Activated naive CD8-positive, alpha-beta T cell (primary cell): ENCODE results near the gene KRTAP10-7.
"Not testable (repeated sequence)": the region's sequence is repeated elsewhere in the genome, so short reads cannot be mapped to it uniquely, and the experiment has no call there.

Source experiments
- H3K27ac Mint-ChIP-seq: one replicate; pipeline ENCODE4 v1.8.0; 2021; ENCODE audit warnings: mixed read lengths
- H3K27me3 Mint-ChIP-seq: one replicate; pipeline ENCODE4 v1.8.0; 2021; ENCODE audit warnings: mixed read lengths
- H3K36me3 Mint-ChIP-seq: one replicate; pipeline ENCODE4 v1.8.0; 2021; ENCODE audit warnings: mixed read lengths
- H3K4me1 Mint-ChIP-seq: one replicate; pipeline ENCODE4 v1.8.0; 2021; ENCODE audit warnings: low read depth, mixed read lengths
- H3K4me3 Mint-ChIP-seq: one replicate; pipeline ENCODE4 v1.8.0; 2021; ENCODE audit warnings: mild to moderate bottlenecking, mixed read lengths
- H3K9me3 Mint-ChIP-seq: one replicate; pipeline ENCODE4 v1.8.0; 2021; ENCODE audit warnings: low read depth, mixed read lengths

Gene KRTAP10-7

DNA sequence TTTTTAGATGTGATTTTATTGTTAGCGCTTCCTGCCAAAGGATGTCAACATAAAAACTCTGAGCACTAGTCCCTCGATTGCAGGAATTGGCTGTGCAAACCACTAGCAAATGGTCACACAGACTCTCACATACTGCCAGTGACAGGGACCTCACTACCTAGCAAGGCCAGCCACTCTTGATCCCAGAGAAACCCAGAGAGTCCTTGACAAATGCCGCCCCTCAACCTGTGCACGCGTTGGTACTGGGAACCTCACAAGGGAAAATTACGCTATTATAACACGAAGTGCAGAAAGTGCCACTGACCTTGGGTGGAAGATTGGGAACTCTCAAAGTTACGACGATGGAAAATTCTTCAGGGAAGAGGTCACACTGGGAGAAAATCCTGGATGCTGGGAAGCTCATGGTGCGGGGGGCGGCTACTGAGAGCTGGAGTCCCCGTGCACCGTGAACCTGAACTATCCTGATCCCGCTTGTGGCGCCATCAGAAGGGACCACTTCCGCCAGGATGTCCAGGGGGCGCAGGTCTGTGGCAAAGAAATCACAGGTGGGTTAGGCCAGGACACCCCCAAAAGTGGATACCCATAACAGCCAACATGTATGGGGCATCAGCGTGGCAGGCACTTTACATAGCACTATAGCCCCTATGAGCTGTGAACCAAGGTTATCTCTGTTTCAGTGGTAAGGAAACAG, 32.8 kb upstream of the KRTAP10-7 start:
- H3K9me3 Mint-ChIP-seq, result peaks cover 5% of the 10 kb centered on the region
- H3K4me3 Mint-ChIP-seq, result no peak overlapping the region
- H3K4me1 Mint-ChIP-seq, result peaks cover 16% of the 10 kb centered on the region
- H3K27ac Mint-ChIP-seq, result no peak overlapping the region
- H3K36me3 Mint-ChIP-seq, result peaks cover 2% of the 10 kb centered on the region
- no peaks in the 10 kb centered on the region for H3K27me3 Mint-ChIP-seq

GRCh38 chr21:44568261-44568660, 32.1 kb upstream of the KRTAP10-7 start:
- peaks cover 1% of the 10 kb centered on the region for H3K36me3 Mint-ChIP-seq
- H3K4me1 Mint-ChIP-seq, result peaks cover 16% of the 10 kb centered on the region
- H3K9me3 Mint-ChIP-seq, result peaks cover 2% of the 10 kb centered on the region
- no peaks in the 10 kb centered on the region for H3K27me3 Mint-ChIP-seq
- H3K27ac Mint-ChIP-seq, result no peak overlapping the region
- H3K4me3 Mint-ChIP-seq, result no peak overlapping the region

- Mint-ChIP-seq H3K4me3 (no peak overlapping the region), H3K36me3 (no peaks in the 10 kb centered on the region), H3K4me1 (peaks cover 16% of the 10 kb centered on the region), H3K27me3 (no peaks in the 10 kb centered on the region), H3K9me3 (no peaks in the 10 kb centered on the region), H3K27ac (no peak overlapping the region)
Measured at GRCh38 chr21:44568667-44569556, 31.5 kb upstream of the KRTAP10-7 start.

DNA sequence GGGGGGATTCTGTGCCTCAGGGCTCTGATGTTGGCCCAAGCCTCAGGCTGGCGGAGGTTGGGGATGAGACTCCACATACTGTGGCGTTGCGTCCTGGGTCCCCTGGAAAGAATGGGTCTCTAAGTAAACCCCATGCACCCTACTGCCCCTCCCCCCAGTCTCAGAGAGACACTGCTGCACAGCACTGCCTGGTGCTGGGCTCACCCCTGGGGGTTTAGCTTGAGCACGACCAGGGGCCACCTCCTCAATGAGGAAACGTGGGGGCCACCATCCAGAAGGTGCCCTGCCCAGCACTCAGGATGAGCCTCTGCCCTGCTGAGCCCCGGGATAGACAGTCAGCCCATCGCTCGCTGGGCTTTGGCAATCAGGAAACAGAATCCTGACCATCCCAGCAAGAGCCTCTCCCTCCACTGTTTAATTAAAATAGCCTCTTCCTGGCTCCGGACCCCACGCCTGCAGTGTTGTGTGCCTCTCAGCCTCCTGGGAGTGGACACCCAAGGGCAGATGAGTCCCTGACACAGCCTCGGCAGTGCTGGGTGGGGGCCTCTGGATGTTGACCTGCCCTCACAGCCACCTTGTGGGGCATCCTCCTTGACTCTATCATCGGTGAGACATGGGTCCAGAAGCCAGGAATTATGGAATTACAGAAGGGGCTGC, 30.4 kb upstream of the KRTAP10-7 start:
- H3K27ac Mint-ChIP-seq, result no peak overlapping the region
- no peak overlapping the region for H3K4me3 Mint-ChIP-seq
- no peaks in the 10 kb centered on the region for H3K9me3 Mint-ChIP-seq
- no peaks in the 10 kb centered on the region for H3K36me3 Mint-ChIP-seq
- H3K4me1 Mint-ChIP-seq, result peaks cover 14% of the 10 kb centered on the region
- H3K27me3 Mint-ChIP-seq, result no peaks in the 10 kb centered on the region

GRCh38 chr21:44571296-44571695, 29.1 kb upstream of the KRTAP10-7 start:
- H3K36me3 Mint-ChIP-seq, result no peaks in the 10 kb centered on the region
- H3K27ac Mint-ChIP-seq, result no peak overlapping the region
- peaks cover 8% of the 10 kb centered on the region for H3K4me1 Mint-ChIP-seq
- no peaks in the 10 kb centered on the region for H3K27me3 Mint-ChIP-seq
- H3K9me3 Mint-ChIP-seq, result no peaks in the 10 kb centered on the region
- no peak overlapping the region for H3K4me3 Mint-ChIP-seq

GRCh38 chr21:44571844-44572782, 28.3 kb upstream of the KRTAP10-7 start:
- H3K27ac Mint-ChIP-seq, result no peak overlapping the region
- peaks cover 6% of the 10 kb centered on the region for H3K4me1 Mint-ChIP-seq
- no peaks in the 10 kb centered on the region for H3K27me3 Mint-ChIP-seq
- H3K9me3 Mint-ChIP-seq, result peaks cover 8% of the 10 kb centered on the region
- H3K4me3 Mint-ChIP-seq, result no peak overlapping the region
- H3K36me3 Mint-ChIP-seq, result peaks cover 4% of the 10 kb centered on the region

- no peak overlapping the region for H3K4me3 Mint-ChIP-seq
- peaks cover 10% of the 10 kb centered on the region for H3K9me3 Mint-ChIP-seq
- H3K36me3 Mint-ChIP-seq, result peaks cover 4% of the 10 kb centered on the region
- no peaks in the 10 kb centered on the region for H3K27me3 Mint-ChIP-seq
- H3K27ac Mint-ChIP-seq, result no peak overlapping the region
- peaks cover 6% of the 10 kb centered on the region for H3K4me1 Mint-ChIP-seq
Measured at GRCh38 chr21:44572959-44573583, 27.3 kb upstream of the KRTAP10-7 start.

- H3K27ac Mint-ChIP-seq, H3K27me3 Mint-ChIP-seq, H3K9me3 Mint-ChIP-seq, H3K4me3 Mint-ChIP-seq, H3K36me3 Mint-ChIP-seq, H3K4me1 Mint-ChIP-seq: not testable (repeated sequence)
Measured at GRCh38 chr21:44573630-44574456, 26.6 kb upstream of the KRTAP10-7 start, which contains the start of gene KRTAP10-4. KRTAP10-4 (plus strand) TSS chr21:44573729; CDS start chr21:44573759, 30 bp downstream.

GRCh38 chr21:44574457-44575306, 25.7 kb upstream of the KRTAP10-7 start:
- Mint-ChIP-seq H3K4me1 (peaks cover 6% of the 10 kb centered on the region), H3K27ac (no peak overlapping the region), H3K4me3 (no peak overlapping the region), H3K27me3 (no peaks in the 10 kb centered on the region), H3K9me3 (peaks cover 10% of the 10 kb centered on the region), H3K36me3 (peaks cover 4% of the 10 kb centered on the region)

GRCh38 chr21:44575307-44576024, 24.9 kb upstream of the KRTAP10-7 start:
- H3K4me3 Mint-ChIP-seq, result no peak overlapping the region
- peaks cover 4% of the 10 kb centered on the region for H3K36me3 Mint-ChIP-seq
- peaks cover 8% of the 10 kb centered on the region for H3K4me1 Mint-ChIP-seq
- H3K27ac Mint-ChIP-seq, result no peak overlapping the region
- H3K9me3 Mint-ChIP-seq, result peaks cover 10% of the 10 kb centered on the region
- H3K27me3 Mint-ChIP-seq, result no peaks in the 10 kb centered on the region

GRCh38 chr21:44576025-44576420, 24.4 kb upstream of the KRTAP10-7 start:
- H3K4me1 Mint-ChIP-seq, result peaks cover 9% of the 10 kb centered on the region
- H3K4me3 Mint-ChIP-seq, result no peak overlapping the region
- no peaks in the 10 kb centered on the region for H3K27me3 Mint-ChIP-seq
- peaks cover 4% of the 10 kb centered on the region for H3K36me3 Mint-ChIP-seq
- no peak overlapping the region for H3K27ac Mint-ChIP-seq
- H3K9me3 Mint-ChIP-seq, result peaks cover 10% of the 10 kb centered on the region

- H3K4me1 Mint-ChIP-seq, result peaks cover 23% of the 10 kb centered on the region
- no peaks in the 10 kb centered on the region for H3K27me3 Mint-ChIP-seq
- no peak overlapping the region for H3K27ac Mint-ChIP-seq
- H3K9me3 Mint-ChIP-seq, result peaks cover 13% of the 10 kb centered on the region
- peaks cover 7% of the 10 kb centered on the region for H3K36me3 Mint-ChIP-seq
- no peak overlapping the region for H3K4me3 Mint-ChIP-seq
Measured at GRCh38 chr21:44578371-44579055, 21.9 kb upstream of the KRTAP10-7 start.
